Activated CD4-positive, alpha-beta T cell treated with anti-CD3 and anti-CD28 coated beads for 36 hours (primary cell): Measurements from ENCODE around the gene AKAP6. TPM values are rescaled to one million over a fixed set of nuclear protein-coding genes. Genes with fewer than 3 reads are reported as not detected.

Source experiments
- ATAC-seq: fragments of 200-7000 bp; cut with Tn5 transposase; one replicate; pipeline ENCODE4 v1.10.0; 2021; ENCODE audit warnings: mild to moderate bottlenecking, moderate library complexity
- CTCF ChIA-PET: fragments of 350-600 bp; sonication (Branson Sonifier 250); formaldehyde crosslinking; loops from one replicate; lab custom pipeline; 2021; ENCODE audit warnings: antibody characterized with exemption; lab: Charles Lee
- POLR2A ChIA-PET: fragments of 350-600 bp; sonication (Branson Sonifier 250); formaldehyde crosslinking; loops from one replicate; lab custom pipeline; 2021; ENCODE audit warnings: antibody characterized with exemption, inconsistent platforms; lab: Charles Lee
- DNase-seq: peaks from one replicate; pipeline ENCODE4 v3.0.0-alpha.2; 2020
- H3K27ac Mint-ChIP-seq: one replicate; pipeline ENCODE4 v1.8.0; 2021; ENCODE audit warnings: mixed read lengths
- H3K27me3 Mint-ChIP-seq: one replicate; pipeline ENCODE4 v1.8.0; 2021; ENCODE audit warnings: mixed read lengths
- H3K36me3 Mint-ChIP-seq: one replicate; pipeline ENCODE4 v1.8.0; 2021; ENCODE audit warnings: low read depth, mixed read lengths
- H3K4me1 Mint-ChIP-seq: one replicate; pipeline ENCODE4 v1.8.0; 2021; ENCODE audit warnings: mixed read lengths
- H3K4me3 Mint-ChIP-seq: one replicate; pipeline ENCODE4 v1.8.0; 2021; ENCODE audit warnings: mild to moderate bottlenecking, moderate library complexity, mixed read lengths
- H3K9me3 Mint-ChIP-seq: one replicate; pipeline ENCODE4 v1.8.0; 2021; ENCODE audit warnings: low read depth, mixed read lengths
- intact Hi-C, 2 experiments: fragments of 100-400 bp; cut with DNase I in 1 of 2; cut with micrococcal nuclease in 1 of 2; formaldehyde crosslinking; loops; one replicate each; pipeline versions ENCODE4 v1.14.2 to v1.15.1; 2022 to 2024; cut with DNase I, micrococcal nuclease
- total RNA-seq, 2 experiments: library from RNA; stranded (reverse); gene quantifications; one replicate each; pipeline ENCODE4 v1.2.3, GENCODE V29; 2021

AKAP6 gene, protein sequence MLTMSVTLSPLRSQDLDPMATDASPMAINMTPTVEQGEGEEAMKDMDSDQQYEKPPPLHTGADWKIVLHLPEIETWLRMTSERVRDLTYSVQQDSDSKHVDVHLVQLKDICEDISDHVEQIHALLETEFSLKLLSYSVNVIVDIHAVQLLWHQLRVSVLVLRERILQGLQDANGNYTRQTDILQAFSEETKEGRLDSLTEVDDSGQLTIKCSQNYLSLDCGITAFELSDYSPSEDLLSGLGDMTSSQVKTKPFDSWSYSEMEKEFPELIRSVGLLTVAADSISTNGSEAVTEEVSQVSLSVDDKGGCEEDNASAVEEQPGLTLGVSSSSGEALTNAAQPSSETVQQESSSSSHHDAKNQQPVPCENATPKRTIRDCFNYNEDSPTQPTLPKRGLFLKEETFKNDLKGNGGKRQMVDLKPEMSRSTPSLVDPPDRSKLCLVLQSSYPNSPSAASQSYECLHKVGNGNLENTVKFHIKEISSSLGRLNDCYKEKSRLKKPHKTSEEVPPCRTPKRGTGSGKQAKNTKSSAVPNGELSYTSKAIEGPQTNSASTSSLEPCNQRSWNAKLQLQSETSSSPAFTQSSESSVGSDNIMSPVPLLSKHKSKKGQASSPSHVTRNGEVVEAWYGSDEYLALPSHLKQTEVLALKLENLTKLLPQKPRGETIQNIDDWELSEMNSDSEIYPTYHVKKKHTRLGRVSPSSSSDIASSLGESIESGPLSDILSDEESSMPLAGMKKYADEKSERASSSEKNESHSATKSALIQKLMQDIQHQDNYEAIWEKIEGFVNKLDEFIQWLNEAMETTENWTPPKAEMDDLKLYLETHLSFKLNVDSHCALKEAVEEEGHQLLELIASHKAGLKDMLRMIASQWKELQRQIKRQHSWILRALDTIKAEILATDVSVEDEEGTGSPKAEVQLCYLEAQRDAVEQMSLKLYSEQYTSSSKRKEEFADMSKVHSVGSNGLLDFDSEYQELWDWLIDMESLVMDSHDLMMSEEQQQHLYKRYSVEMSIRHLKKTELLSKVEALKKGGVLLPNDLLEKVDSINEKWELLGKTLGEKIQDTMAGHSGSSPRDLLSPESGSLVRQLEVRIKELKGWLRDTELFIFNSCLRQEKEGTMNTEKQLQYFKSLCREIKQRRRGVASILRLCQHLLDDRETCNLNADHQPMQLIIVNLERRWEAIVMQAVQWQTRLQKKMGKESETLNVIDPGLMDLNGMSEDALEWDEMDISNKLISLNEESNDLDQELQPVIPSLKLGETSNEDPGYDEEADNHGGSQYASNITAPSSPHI (N-terminal part only)
- 1 to 10 TPM; 1.1 to 2.0 TPM for total RNA-seq

DNA sequence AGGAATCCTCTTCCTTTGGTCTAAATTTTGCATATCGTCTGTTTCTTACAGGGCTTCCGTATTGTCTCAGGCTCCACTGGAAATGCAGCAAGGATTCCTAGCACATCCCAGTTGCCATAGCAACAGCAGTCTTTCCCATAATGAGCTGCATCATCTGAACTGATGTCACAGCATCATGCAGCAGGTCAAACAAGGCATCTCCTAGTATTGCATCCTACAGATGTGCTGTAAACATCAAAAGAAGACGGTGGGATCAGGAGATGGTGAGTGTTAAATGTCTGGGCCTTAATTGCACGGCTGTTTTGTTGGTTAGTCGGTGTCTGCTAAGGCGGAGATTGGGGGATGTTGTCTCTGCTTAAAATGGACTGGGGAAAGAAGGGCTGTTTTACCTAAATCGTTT lies at the start of gene AKAP6:
TSS of gene AKAP6 (plus strand) at position 153 of the 400 bp plus-strand sequence. CDS start 104,196 bp downstream, outside the sequence.
- H3K27ac Mint-ChIP-seq: no peak within 1 kb of the TSS
- ATAC-seq: no peak
- intact Hi-C loops: no loop called here
- H3K4me3 Mint-ChIP-seq: no peak within 1 kb of the TSS
- CTCF ChIA-PET: interaction anchor here (0.6 to 1.2 kb wide), 2 partner anchors 79 to 119 kb away, joined by 3 read pairs; no protein-coding TSS in a partner anchor
- DNase-seq: no peak
- POLR2A ChIA-PET: no interaction called here
- peaks cover 3% of the 10 kb centered on the region for H3K9me3 Mint-ChIP-seq
- H3K36me3 Mint-ChIP-seq: no peaks in the 10 kb centered on the region
- no peaks in the 10 kb centered on the region for H3K4me1 Mint-ChIP-seq
- no peaks in the 10 kb centered on the region for H3K27me3 Mint-ChIP-seq

- DNase-seq (no peak), ATAC-seq (no peak)
- ChIA-PET CTCF (no interaction called here), POLR2A (no interaction called here)
- Mint-ChIP-seq H3K4me3 (no peak overlapping the region), H3K27ac (no peak overlapping the region), H3K4me1 (no peaks in the 10 kb centered on the region), H3K27me3 (no peaks in the 10 kb centered on the region), H3K36me3 (peaks cover 4% of the 10 kb centered on the region), H3K9me3 (no peaks in the 10 kb centered on the region)
- intact Hi-C loops: no loop called here
Measured at GRCh38 chr14:32286602-32287001, 42.5 kb upstream of the AKAP6 start.

- POLR2A ChIA-PET: no interaction called here
Measured at GRCh38 chr14:32296366-32296765, 32.7 kb upstream of the AKAP6 start.

DNA sequence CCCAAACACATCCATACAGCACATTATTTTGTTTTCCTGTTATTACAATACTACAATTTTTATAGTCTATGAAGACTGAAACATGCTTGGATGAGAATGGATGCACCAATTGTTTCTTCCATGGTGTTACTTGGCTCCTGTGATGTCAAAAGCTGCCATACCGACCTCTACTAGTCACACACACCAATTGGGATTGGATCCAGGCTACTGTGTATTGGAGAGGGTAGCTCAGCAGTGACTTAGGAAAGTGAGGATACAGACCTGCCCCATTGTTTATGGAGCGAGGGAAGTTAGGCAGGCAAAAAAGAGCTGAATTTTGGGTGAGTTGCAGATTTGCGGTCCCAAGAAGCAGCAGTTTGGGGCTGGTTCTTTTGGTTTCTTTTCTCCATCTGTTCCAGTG lies 30.8 kb upstream of the AKAP6 start:
- ATAC-seq (no peak), DNase-seq (no peak)
- Mint-ChIP-seq H3K9me3 (no peaks in the 10 kb centered on the region), H3K36me3 (no peaks in the 10 kb centered on the region), H3K27me3 (no peaks in the 10 kb centered on the region), H3K4me1 (no peaks in the 10 kb centered on the region), H3K4me3 (no peak overlapping the region), H3K27ac (no peak overlapping the region)
- intact Hi-C loops: no loop called here
- POLR2A ChIA-PET: no interaction called here
- CTCF ChIA-PET: no interaction called here

More at GRCh38 chr14:32296366-32296765, 32.7 kb upstream of the AKAP6 start:
- H3K27ac Mint-ChIP-seq: no peak overlapping the region
- DNase-seq: no peak
- intact Hi-C loops: no loop called here
- no peaks in the 10 kb centered on the region for H3K9me3 Mint-ChIP-seq
- H3K4me3 Mint-ChIP-seq: no peak overlapping the region
- no peaks in the 10 kb centered on the region for H3K4me1 Mint-ChIP-seq
- CTCF ChIA-PET: no interaction called here
- no peaks in the 10 kb centered on the region for H3K36me3 Mint-ChIP-seq
- ATAC-seq: no peak
- H3K27me3 Mint-ChIP-seq: no peaks in the 10 kb centered on the region

DNA sequence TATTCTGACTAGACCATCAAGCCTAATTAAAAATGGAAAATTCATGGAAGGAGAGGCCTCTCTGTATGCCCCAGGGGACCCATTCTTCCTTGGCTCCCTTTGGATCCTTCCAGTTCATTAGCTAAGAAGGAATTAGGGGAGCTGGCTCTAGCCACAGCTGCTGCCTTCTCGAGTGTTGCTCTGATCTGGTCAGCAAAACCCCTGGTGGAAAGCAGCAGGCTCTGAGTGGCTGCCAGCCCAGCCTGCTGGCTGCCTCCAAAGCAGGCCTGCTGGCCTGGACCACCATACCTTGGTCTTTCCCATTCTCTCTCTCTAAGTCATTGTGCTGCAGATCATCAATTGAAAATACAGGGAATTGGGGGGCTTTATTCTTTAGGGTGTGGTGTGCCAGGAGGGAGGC lies 29.0 kb upstream of the AKAP6 start:
- no peaks in the 10 kb centered on the region for H3K4me1 Mint-ChIP-seq
- H3K27me3 Mint-ChIP-seq: no peaks in the 10 kb centered on the region
- no peaks in the 10 kb centered on the region for H3K36me3 Mint-ChIP-seq
- DNase-seq (no peak), ATAC-seq (no peak)
- H3K9me3 Mint-ChIP-seq: no peaks in the 10 kb centered on the region
- no peak overlapping the region for H3K4me3 Mint-ChIP-seq
- CTCF ChIA-PET: interaction anchor here (0.7 kb wide), 1 partner anchor 162 kb away, joined by 4 read pairs; no protein-coding TSS in a partner anchor
- POLR2A ChIA-PET: no interaction called here
- intact Hi-C loops: no loop called here
- H3K27ac Mint-ChIP-seq: no peak overlapping the region

GRCh38 chr14:32303865-32304264 lies 25.2 kb upstream of the AKAP6 start:
- Mint-ChIP-seq H3K27me3 (peaks cover 4% of the 10 kb centered on the region), H3K9me3 (no peaks in the 10 kb centered on the region), H3K4me1 (no peaks in the 10 kb centered on the region), H3K4me3 (no peak overlapping the region), H3K27ac (no peak overlapping the region), H3K36me3 (no peaks in the 10 kb centered on the region)
- CTCF ChIA-PET: no interaction called here
- ATAC-seq (no peak), DNase-seq (no peak)
- intact Hi-C loops: no loop called here
- POLR2A ChIA-PET: no interaction called here

DNA sequence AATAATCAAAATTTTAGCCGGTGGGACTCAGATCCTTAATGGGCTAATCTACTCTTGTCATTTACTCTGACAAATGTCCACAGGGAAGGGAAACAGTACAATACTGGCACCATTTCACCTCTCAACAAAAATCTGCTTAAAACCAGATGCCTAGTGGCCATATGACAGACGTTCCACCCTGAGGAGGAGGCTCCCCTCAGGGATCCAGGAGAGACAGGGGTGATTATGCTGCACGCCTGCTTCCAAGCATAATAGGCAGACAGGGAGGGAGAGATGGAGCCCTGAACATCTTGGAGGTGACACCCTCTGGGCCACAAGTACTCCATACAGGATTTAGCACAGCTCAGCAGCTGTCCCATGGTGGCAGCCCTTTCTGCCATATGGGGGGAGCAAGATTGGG lies 24.8 kb upstream of the AKAP6 start:
- ATAC-seq (no peak), DNase-seq (no peak)
- ChIA-PET CTCF (no interaction called here), POLR2A (no interaction called here)
- H3K4me1 Mint-ChIP-seq: no peaks in the 10 kb centered on the region
- peaks cover 6% of the 10 kb centered on the region for H3K27me3 Mint-ChIP-seq
- no peak overlapping the region for H3K4me3 Mint-ChIP-seq
- intact Hi-C loops: no loop called here
- H3K27ac Mint-ChIP-seq: no peak overlapping the region
- H3K36me3 Mint-ChIP-seq: no peaks in the 10 kb centered on the region
- no peaks in the 10 kb centered on the region for H3K9me3 Mint-ChIP-seq

- CTCF ChIA-PET: no interaction called here
- no peaks in the 10 kb centered on the region for H3K9me3 Mint-ChIP-seq
- peaks cover 6% of the 10 kb centered on the region for H3K27me3 Mint-ChIP-seq
- H3K4me1 Mint-ChIP-seq: no peaks in the 10 kb centered on the region
- intact Hi-C loops: no loop called here
- no peak for DNase-seq
- ATAC-seq: no peak
- H3K27ac Mint-ChIP-seq: no peak overlapping the region
- H3K4me3 Mint-ChIP-seq: no peak overlapping the region
- no peaks in the 10 kb centered on the region for H3K36me3 Mint-ChIP-seq
- POLR2A ChIA-PET: no interaction called here
Measured at GRCh38 chr14:32306549-32306948, 22.5 kb upstream of the AKAP6 start.

DNA sequence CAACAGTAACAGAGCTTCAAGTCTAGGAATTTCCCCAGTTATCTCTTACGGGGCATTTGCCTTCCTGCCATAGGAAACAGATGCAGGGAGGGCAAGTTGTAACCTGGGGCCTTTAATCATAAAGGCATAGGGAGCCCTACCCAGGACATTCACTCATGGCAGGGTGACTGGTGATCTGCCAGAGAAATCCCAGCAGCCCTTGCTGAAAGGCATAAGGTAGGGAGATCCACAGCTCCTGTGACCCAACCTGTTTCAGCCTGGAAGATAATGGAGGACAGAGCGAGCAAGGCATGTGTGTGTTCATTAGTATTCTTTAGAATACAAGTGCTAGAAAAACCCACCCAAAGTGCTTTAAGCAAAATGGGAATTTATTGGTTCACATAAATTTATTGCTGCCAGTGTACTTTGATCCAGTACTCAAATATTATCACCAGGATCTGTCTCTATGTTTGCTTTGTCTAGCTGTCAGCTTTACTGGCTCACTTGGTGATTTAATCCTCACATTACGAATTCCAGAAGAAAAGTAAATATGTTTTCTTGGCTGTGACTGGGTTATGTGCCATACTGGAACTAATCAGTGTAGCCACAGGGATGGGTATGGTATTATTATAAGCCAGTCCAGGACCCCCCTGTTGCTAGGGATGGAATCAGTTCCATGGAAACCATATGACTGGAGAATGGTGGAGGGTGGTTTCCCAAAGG lies 21.1 kb upstream of the AKAP6 start:
- Mint-ChIP-seq H3K9me3 (no peaks in the 10 kb centered on the region), H3K27ac (no peak overlapping the region), H3K27me3 (peaks cover 6% of the 10 kb centered on the region), H3K4me3 (no peak overlapping the region), H3K4me1 (no peaks in the 10 kb centered on the region), H3K36me3 (no peaks in the 10 kb centered on the region)
- ChIA-PET POLR2A (interaction anchor here (0.6 kb wide), 1 partner anchor 169 kb away, joined by 3 read pairs; no protein-coding TSS in a partner anchor), CTCF (no interaction called here)
- intact Hi-C loops: no loop called here
- DNase-seq (no peak), ATAC-seq (no peak)

DNA sequence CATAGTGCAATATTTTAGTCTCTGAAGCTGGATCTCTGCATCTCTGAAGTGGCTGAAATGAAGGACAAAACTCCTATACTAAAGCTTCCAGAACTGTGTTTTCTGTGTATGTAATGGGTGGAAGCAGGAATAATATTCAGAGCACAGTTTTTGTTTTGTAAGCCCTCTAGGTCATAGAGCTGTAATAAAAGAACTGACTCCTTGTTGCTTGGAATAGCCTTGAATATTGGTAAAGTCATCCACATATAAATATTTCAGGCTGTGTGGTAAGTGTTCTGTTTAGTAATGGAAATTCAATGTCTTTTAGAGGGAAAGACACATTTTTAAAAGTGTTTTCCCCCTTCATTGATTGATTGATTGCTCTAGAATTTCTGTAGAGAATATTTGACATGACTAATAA lies 18.2 kb upstream of the AKAP6 start:
- Mint-ChIP-seq H3K27me3 (peaks cover 9% of the 10 kb centered on the region), H3K36me3 (no peaks in the 10 kb centered on the region), H3K4me1 (no peaks in the 10 kb centered on the region), H3K4me3 (no peak overlapping the region), H3K27ac (no peak overlapping the region), H3K9me3 (no peaks in the 10 kb centered on the region)
- DNase-seq (no peak), ATAC-seq (no peak)
- intact Hi-C loops: no loop called here
- ChIA-PET CTCF (interaction anchor here (0.6 to 1.5 kb wide), 3 partner anchors 9 to 540 kb away, joined by 3 to 4 read pairs (median 3); no protein-coding TSS in a partner anchor), POLR2A (no interaction called here)
